GM12878 (cell line): Measurements from ENCODE around the gene GIMAP8. TPM values are rescaled to one million over a fixed set of nuclear protein-coding genes. Genes with fewer than 3 reads are reported as not detected.

ENCODE experiments used
- ATAC-seq: fragments of 200-7000 bp; cut with Tn5 transposase; 3 replicates; pipeline ENCODE4 v1.9.1; 2020; ENCODE audit warnings: mild to moderate bottlenecking, moderate library complexity
- BruUV-seq: library from RNA; stranded (reverse); fragments of 400-500 nt; replicated peaks from 2 replicates; lab custom pipeline; 2021; lab: Mats Ljungman, UMichigan
- CTCF ChIA-PET: fragments of 300-600 bp; sonication (Branson Sonifier 250); formaldehyde crosslinking; extraction: SDS; loops from one replicate; lab custom pipeline; 2021; ENCODE audit warnings: inconsistent platforms; lab: Yijun Ruan, JAX
- POLR2A ChIA-PET: fragments of 350-600 bp; formaldehyde crosslinking; extraction: SDS; loops from one replicate; lab custom pipeline; 2021; ENCODE audit warnings: inconsistent platforms; lab: Charles Lee
- RAD21 ChIA-PET: fragments of 300-600 bp; sonication (Branson Sonifier 250); formaldehyde crosslinking; loops from one replicate; lab custom pipeline; 2023; ENCODE audit warnings: antibody characterized with exemption; ENCODE audit not compliant: unreplicated experiment; lab: Charles Lee
- SMC1A ChIA-PET: fragments of 300-600 bp; sonication (Branson Sonifier 250); formaldehyde crosslinking; loops from one replicate; lab custom pipeline; 2023; ENCODE audit not compliant: unreplicated experiment, uncharacterized antibody; lab: Charles Lee
- DNase-seq: peaks from one replicate; pipeline ENCODE4 v3.0.0-alpha.2; 2011; ENCODE audit warnings: low read depth, low spot score
- FAIRE-seq: peaks from 3 replicates; lab custom pipeline; 2011; peaks lifted over from hg19 to GRCh38; lab: Jason Lieb, UNC
- H2AFZ ChIP-seq: 2 replicates; pipeline ENCODE4 v1.6.0; 2011; ENCODE audit warnings: low read depth, low read length, control low read depth; ENCODE audit not compliant: control insufficient read depth
- H3K27ac ChIP-seq: 2 replicates; pipeline ENCODE4 v1.5.1; 2011; ENCODE audit warnings: control low read depth; ENCODE audit not compliant: control insufficient read depth, insufficient read depth
- H3K27me3 ChIP-seq, 2 experiments: replicated peaks in 1 of 2; 2 replicates each; pipeline versions ENCODE4 v1.6.0 to v1.6.1; 2011; ENCODE audit warnings: low read length in 1 of 2; ENCODE audit not compliant: control insufficient read depth in 2 of 2, insufficient read depth in 2 of 2
- H3K36me3 ChIP-seq, 2 experiments: 2 replicates each; pipeline ENCODE4 v1.5.1; 2011; ENCODE audit warnings: low read length in 1 of 2; ENCODE audit not compliant: control insufficient read depth in 2 of 2, insufficient read depth in 2 of 2
- H3K4me1 ChIP-seq: 2 replicates; pipeline ENCODE4 v1.6.1; 2011; ENCODE audit warnings: mild to moderate bottlenecking, low read length, moderate library complexity, mixed read lengths; ENCODE audit not compliant: control insufficient read depth, insufficient read depth
- H3K4me2 ChIP-seq: 2 replicates; pipeline ENCODE4 v1.6.0; 2011; ENCODE audit warnings: control low read depth; ENCODE audit not compliant: control insufficient read depth, insufficient read depth
- H3K4me3 ChIP-seq: fragments of 200-600 bp; sonication (generic); 2 replicates; pipeline ENCODE4 v1.5.1; 2016
- H3K79me2 ChIP-seq: 2 replicates; pipeline ENCODE4 v1.6.0; 2011; ENCODE audit warnings: low read length; ENCODE audit not compliant: control insufficient read depth, insufficient read depth
- H3K9ac ChIP-seq: 2 replicates; pipeline ENCODE4 v1.8.0; 2011; ENCODE audit warnings: low read length, control low read depth, mixed read lengths; ENCODE audit not compliant: control insufficient read depth, insufficient read depth
- H3K9me3 ChIP-seq: replicated peaks from 3 replicates; pipeline ENCODE4 v1.5.1; 2011; ENCODE audit warnings: mild to moderate bottlenecking, low read length; ENCODE audit not compliant: control insufficient read depth, insufficient read depth
- H4K20me1 ChIP-seq: 2 replicates; pipeline ENCODE4 v1.6.0; 2011; ENCODE audit not compliant: control insufficient read depth, insufficient read depth
- BHLHE40 ChIP-seq, 2 experiments: fragments of 450-650 bp in 1 of 2; IDR thresholded peaks; 2 replicates each; pipeline ENCODE4 v1.6.1; 2011 to 2017; ENCODE audit warnings: low read depth in 2 of 2, borderline replicate concordance in 1 of 2, improper control_type of control experiment in 1 of 2, low read length in 1 of 2, mild to moderate bottlenecking in 1 of 2
- CBX5 ChIP-seq: sonication (generic); IDR thresholded peaks from 2 replicates; pipeline ENCODE4 v1.6.1; 2016; ENCODE audit warnings: low read depth, moderate library complexity, mild to moderate bottlenecking, inconsistent platforms
- CTCF ChIP-seq, 3 experiments: IDR thresholded peaks in 2 of 3; conservative IDR thresholded peaks in 1 of 3; 2 replicates each; pipeline ENCODE4 v1.5.1; 2011; ENCODE audit warnings: low read depth in 3 of 3, low read length in 3 of 3, mild to moderate bottlenecking in 3 of 3, control low read depth in 2 of 3, moderate library complexity in 2 of 3, inconsistent platforms in 1 of 3, mixed read lengths in 1 of 3; ENCODE audit not compliant: control insufficient read depth in 2 of 3, insufficient read depth in 1 of 3; ENCODE audit errors: extremely low read depth in 1 of 3
- EZH2 ChIP-seq: IDR thresholded peaks from 2 replicates; pipeline ENCODE4 v1.6.1; 2012; ENCODE audit warnings: low read depth, mild to moderate bottlenecking, control low read depth, inconsistent platforms, low read length, borderline replicate concordance; ENCODE audit not compliant: control insufficient read depth
- FOXM1 ChIP-seq: IDR thresholded peaks from 2 replicates; pipeline ENCODE4 v1.6.1; 2012; ENCODE audit warnings: low read depth, mild to moderate bottlenecking, inconsistent platforms, low read length, moderate library complexity
- IKZF1 ChIP-seq: fragments of 450-650 bp; conservative IDR thresholded peaks from 2 replicates; pipeline ENCODE4 v1.6.1; 2017; ENCODE audit warnings: antibody characterized with exemption, mild to moderate bottlenecking
- IRF4 ChIP-seq: IDR thresholded peaks from 2 replicates; pipeline ENCODE4 v1.6.1; 2011; ENCODE audit warnings: low read depth, low read length
- MTA3 ChIP-seq: IDR thresholded peaks from 2 replicates; pipeline ENCODE4 v1.6.1; 2012; ENCODE audit warnings: low read length, inconsistent platforms, borderline replicate concordance
- MXI1 ChIP-seq: fragments of 150-350 bp; IDR thresholded peaks from 2 replicates; pipeline ENCODE4 v1.6.1; 2011; ENCODE audit warnings: low read depth, mild to moderate bottlenecking, inconsistent platforms, low read length, improper control_type of control experiment
- NFIC ChIP-seq: IDR thresholded peaks from 2 replicates; pipeline ENCODE4 v1.6.1; 2012; ENCODE audit warnings: low read depth, mild to moderate bottlenecking, inconsistent platforms, low read length, moderate library complexity
- RAD21 ChIP-seq: IDR thresholded peaks from 2 replicates; pipeline ENCODE4 v1.6.1; 2011; ENCODE audit warnings: mild to moderate bottlenecking, low read depth, low read length, moderate library complexity; ENCODE audit not compliant: insufficient read depth
- RAD51 ChIP-seq: fragments of 450-650 bp; IDR thresholded peaks from 2 replicates; pipeline ENCODE4 v1.6.1; 2016; ENCODE audit warnings: moderate library complexity, mild to moderate bottlenecking, inconsistent platforms
- RFX5 ChIP-seq: IDR thresholded peaks from 2 replicates; pipeline ENCODE4 v1.6.1; 2011; ENCODE audit warnings: low read depth, low read length, improper control_type of control experiment
- RUNX3 ChIP-seq: IDR thresholded peaks from 2 replicates; pipeline ENCODE4 v1.6.1; 2012; ENCODE audit warnings: low read length, inconsistent platforms
- SKIL ChIP-seq: fragments of 450-650 bp; IDR thresholded peaks from 2 replicates; pipeline ENCODE4 v1.6.1; 2017; ENCODE audit warnings: mild to moderate bottlenecking, low read depth, inconsistent platforms; ENCODE audit not compliant: poor library complexity, severe bottlenecking
- SMARCA5 ChIP-seq: fragments of 450-650 bp; IDR thresholded peaks from 2 replicates; pipeline ENCODE4 v1.6.1; 2017; ENCODE audit warnings: mild to moderate bottlenecking
- SMC3 ChIP-seq: IDR thresholded peaks from 2 replicates; pipeline ENCODE4 v1.6.1; 2011; ENCODE audit warnings: low read length, improper control_type of control experiment, borderline replicate concordance
- USF2 ChIP-seq: IDR thresholded peaks from 2 replicates; pipeline ENCODE4 v1.6.1; 2011; ENCODE audit warnings: low read depth, low read length, improper control_type of control experiment, borderline replicate concordance
- ZNF622 ChIP-seq: fragments of 450-650 bp; IDR thresholded peaks from 2 replicates; pipeline ENCODE4 v1.6.1; 2017; ENCODE audit warnings: mild to moderate bottlenecking, inconsistent platforms
- WGBS: methylation state at CpG from one replicate; pipeline ENCODE4 v1.1.6; 2016; ENCODE audit warnings: low lambda C conversion rate; ENCODE audit not compliant: insufficient replicate concordance, insufficient coverage; ENCODE audit errors: missing lambda C conversion rate; 5-methylcytosine and 5-hydroxymethylcytosine counted together
- in situ Hi-C: fragments of 300-500 bp; cut with MboI; formaldehyde crosslinking; loops from 9 replicates; pipeline ENCODE4 v1.14.3; 2018; ENCODE audit warnings: mixed read lengths
- intact Hi-C: fragments of 100-400 bp; cut with micrococcal nuclease; formaldehyde crosslinking; loops from one replicate; pipeline ENCODE4 v1.14.2; 2022; ENCODE audit not compliant: unreplicated experiment
- polyA plus RNA-seq, 11 experiments: library from polyadenylated mRNA; depleted of rRNA in 4 of 11; unstranded in 6 of 11; stranded (reverse) in 5 of 11; fragments of >200 nt; fragmentation: Nextera tagmentation in 4 of 11; fragmentation: Illumina TruSeq in 1 of 11; extraction: Ambion mirVana in 4 of 11; extraction: Trizol in 1 of 11; gene quantifications; 1 replicate in 1 of 11; 2 replicates in 10 of 11; pipeline versions ENCODE4 v1.2.1 to v1.2.3, GENCODE V29; 2011 to 2016; ENCODE audit warnings: inconsistent platforms in 2 of 11, missing spikeins in 2 of 11, low read depth in 1 of 11
- total RNA-seq, 4 experiments: library from RNA; depleted of rRNA in 3 of 4; stranded (reverse); fragments of >200 nt in 3 of 4; fragmentation: Illumina TruSeq in 1 of 4; extraction: Trizol in 1 of 4; gene quantifications; 2 replicates each; pipeline versions ENCODE4 v1.2.1 to v1.2.3, GENCODE V29; 2013 to 2021

Gene GIMAP8
- total and polyA plus RNA-seq, 10 of the 15 experiments (the other 5 are each of a cell fraction or from before 2014, with no cell fraction given), result 0.66 to 9.7 (median 4.7) TPM

- Histone ChIP-seq H3K4me1 (peaks cover 34% of the 10 kb centered on the region), H3K4me3 (no peak overlapping the region), H4K20me1 (no peaks in the 10 kb centered on the region), H3K36me3 (peaks cover 9 to 15% of the 10 kb centered on the region in 2 experiments; a peak in 3 of 4 replicates), H3K9ac (peak overlapping the region; percentile 17; the same call in 1 of the 2 replicates), H3K4me2 (peak overlapping the region; percentile 41; the same call in 1 of the 2 replicates), H3K27me3 (no peaks in the 10 kb centered on the region), H2AFZ (peak overlapping the region; percentile 63; the same call in 1 of the 2 replicates), H3K27ac (peak overlapping the region; percentile 87), H3K9me3 (no peaks in the 10 kb centered on the region), H3K79me2 (peaks cover 16% of the 10 kb centered on the region)
- in situ Hi-C loops (loop anchor here (5.0 kb wide), 1 partner anchor 304 kb away; no protein-coding TSS in a partner anchor), intact Hi-C loops (loop anchor here (1.0 to 10.0 kb wide), 3 partner anchors 309 to 534 kb away; no protein-coding TSS in a partner anchor)
- DNase-seq (no peak), FAIRE-seq (peak; percentile 73), ATAC-seq (peak; percentile 75)
- WGBS, result 2% methylated on average over 6 of the region's 6 CpGs
- POLR2A ChIA-PET, result interaction anchor here (0.8 to 1.3 kb wide), 2 partner anchors 218 to 307 kb away, joined by 3 read pairs; no protein-coding TSS in a partner anchor
- CTCF ChIA-PET, result interaction anchor here (0.6 to 4.3 kb wide), 38 partner anchors 8 to 560 kb away, joined by 3 to 112 read pairs (median 4); partner anchors contain the start of gene GIMAP2
- no TSS peak for BruUV-seq
- SMC1A ChIA-PET, result interaction anchor here (0.6 to 8.2 kb wide), 27 partner anchors 8 to 334 kb away, joined by 3 to 115 read pairs (median 4); partner anchors contain the start of genes GIMAP2 and GIMAP6
- RAD21 ChIA-PET, result interaction anchor here (0.6 to 5.1 kb wide), 18 partner anchors 15 to 428 kb away, joined by 3 to 75 read pairs (median 4); partner anchors contain the start of genes GIMAP2 and GIMAP7
- TF ChIP-seq RAD21 (peak; percentile 97), RAD51 (no peak), FOXM1 (peak; percentile 72; the same call in 1 of the 2 replicates), CBX5 (peak; percentile 57; the same call in 1 of the 2 replicates), RFX5 (no peak), ZNF622 (no peak), USF2 (no peak), MXI1 (peak; percentile 39; the same call in 1 of the 2 replicates), RUNX3 (peak; percentile 91), NFIC (no peak), CTCF (IDR thresholded peaks at IDR 0.05 in 2 of 3, conservative IDR thresholded peaks at IDR 0.05 in 1 of 3; ENCODE audit: control insufficient read depth in 2 of 3, extremely low read depth in 1 of 3, insufficient read depth in 1 of 3, low read depth in 3 of 3, low read length in 3 of 3) (peak; percentile 95 to 99 (median 98); a peak in 5 of 6 replicates), IKZF1 (0 out of 2 replicates have a peak, but pooled peaks have one; percentile 29), SMARCA5 (peak; percentile 48; the same call in 1 of the 2 replicates), BHLHE40 (IDR thresholded peaks at IDR 0.05; ENCODE audit: borderline replicate concordance in 1 of 2, low read depth in 2 of 2, low read length in 1 of 2) (peak in 1 of 2 experiments; percentile 51; a peak in 1 of 4 replicates), MTA3 (0 out of 2 replicates have a peak, but pooled peaks have one; percentile 22), SMC3 (peak; percentile 98), SKIL (peak; percentile 42), EZH2 (peak; percentile 47; the same call in 1 of the 2 replicates), IRF4 (0 out of 2 replicates have a peak, but pooled peaks have one; percentile 22)
These were observed 1.7 kb upstream of the GIMAP8 start for GRCh38 chr7:150448789-150449147.
